Inflammatory macrophage (primary cell): ENCODE results near the gene PAPSS1.
"Not testable (repeated sequence)": the region's sequence is repeated elsewhere in the genome, so short reads cannot be mapped to it uniquely, and the experiment has no call there.

Experiments
- DNase-seq, 2 donors: peaks; one replicate each; pipeline ENCODE4 v3.0.0-alpha.2; 2020 to 2022
- total RNA-seq, 18 experiments: gene quantifications; one replicate each; lab custom pipeline; 2026; ENCODE audit warnings: mixed read lengths in 6 of 18, inconsistent platforms in 2 of 18; lab: John Stamatoyannopoulos, UW

Gene PAPSS1
- total RNA-seq, result 120 to 356 (median 297) reads per million in 18 experiments

GRCh38 chr4:107719922-107720722, at the start of gene PAPSS1:
Gene PAPSS1, minus strand, starts transcription at chr4:107720234. Its CDS starts 55 bp downstream, at chr4:107720179.
- DNase-seq, result peak; percentile 97 to 98

- no peak for DNase-seq
Observed at GRCh38 chr4:107760281-107760947, 40.4 kb upstream of the PAPSS1 start.

- DNase-seq, result peak in 1 of 2 donors; percentile 74
Observed at GRCh38 chr4:107757864-107758476, 37.9 kb upstream of the PAPSS1 start.

- DNase-seq, result peak; percentile 49 to 50
Observed at GRCh38 chr4:107757283-107757682, 37.2 kb upstream of the PAPSS1 start.

GRCh38 chr4:107755841-107756356, 35.9 kb upstream of the PAPSS1 start:
- peak; percentile 3 to 27 for DNase-seq

- no peak for DNase-seq
Observed at GRCh38 chr4:107751670-107752069, 31.6 kb upstream of the PAPSS1 start.

- DNase-seq, result no peak
Observed at GRCh38 chr4:107747748-107748486, 27.9 kb upstream of the PAPSS1 start.

- DNase-seq, result no peak
Observed at GRCh38 chr4:107746161-107746560, 26.1 kb upstream of the PAPSS1 start.

GRCh38 chr4:107744532-107744931, 24.5 kb upstream of the PAPSS1 start:
- DNase-seq, result no peak

GRCh38 chr4:107743532-107743931, 23.5 kb upstream of the PAPSS1 start:
- no peak for DNase-seq

- DNase-seq, result no peak
Observed at GRCh38 chr4:107742791-107743190, 22.8 kb upstream of the PAPSS1 start.

GRCh38 chr4:107742196-107742595, 22.2 kb upstream of the PAPSS1 start:
- DNase-seq, result no peak

GRCh38 chr4:107740950-107741701, 21.1 kb upstream of the PAPSS1 start:
- no peak for DNase-seq

GRCh38 chr4:107740381-107740780, 20.3 kb upstream of the PAPSS1 start:
- DNase-seq, result peak; percentile 17 to 27

- DNase-seq, result no peak
Observed at GRCh38 chr4:107737450-107737849, 17.4 kb upstream of the PAPSS1 start.

- DNase-seq, result peak; percentile 25 to 38
Observed at GRCh38 chr4:107736924-107737448, 17.0 kb upstream of the PAPSS1 start.

- DNase-seq, result no peak
Observed at GRCh38 chr4:107736037-107736436, 16.0 kb upstream of the PAPSS1 start.

- DNase-seq, result peak; percentile 27 to 28
Observed at GRCh38 chr4:107734120-107734519, 14.1 kb upstream of the PAPSS1 start.

- DNase-seq, result no peak
Observed at GRCh38 chr4:107733431-107733925, 13.4 kb upstream of the PAPSS1 start.

- DNase-seq, result not testable (repeated sequence)
Observed at GRCh38 chr4:107729050-107729449, 9.0 kb upstream of the PAPSS1 start.
